GM10248 (cell line): Measurements from ENCODE around the gene C5orf63.
"Not testable (repeated sequence)": the region's sequence is repeated elsewhere in the genome, so short reads cannot be mapped to it uniquely, and the experiment has no call there.

Source experiments
- CTCF ChIA-PET: fragments of 300-600 bp; sonication (Branson Sonifier 250); formaldehyde crosslinking; extraction: SDS; loops from one replicate; lab custom pipeline; 2021; ENCODE audit warnings: antibody characterized with exemption; lab: Yijun Ruan, JAX
- POLR2A ChIA-PET: fragments of 350-650 bp; sonication (Branson Sonifier 250); formaldehyde crosslinking; extraction: SDS; loops from one replicate; lab custom pipeline; 2020; ENCODE audit warnings: antibody characterized with exemption; lab: Yijun Ruan, JAX
- DNase-seq: peaks from one replicate; pipeline ENCODE4 v3.0.0; 2012; ENCODE audit errors: extremely low spot score
- CTCF ChIP-seq: IDR thresholded peaks from 2 replicates; pipeline ENCODE4 v1.5.1; 2012; ENCODE audit warnings: mild to moderate bottlenecking, low read depth; ENCODE audit errors: extremely low read depth, missing control alignments, control extremely low read depth

C5orf63 gene

GRCh38 chr5:127024821-127025220 is 48.5 kb downstream of the C5orf63 start:
- TF ChIP-seq CTCF: no peak
- no peak for DNase-seq
- POLR2A ChIA-PET: no interaction called here
- CTCF ChIA-PET: interaction anchor here (0.7 to 5.2 kb wide), 4 partner anchors 10 to 25 kb away, joined by 3 to 32 read pairs (median 6); no protein-coding TSS in a partner anchor

GRCh38 chr5:127023552-127024191 is 49.6 kb downstream of the C5orf63 start:
- DNase-seq, POLR2A ChIA-PET: not testable (repeated sequence)
- CTCF ChIA-PET: interaction anchor here (1.2 to 1.5 kb wide), 3 partner anchors 9 to 186 kb away, joined by 3 to 7 read pairs (median 4); no protein-coding TSS in a partner anchor

DNA sequence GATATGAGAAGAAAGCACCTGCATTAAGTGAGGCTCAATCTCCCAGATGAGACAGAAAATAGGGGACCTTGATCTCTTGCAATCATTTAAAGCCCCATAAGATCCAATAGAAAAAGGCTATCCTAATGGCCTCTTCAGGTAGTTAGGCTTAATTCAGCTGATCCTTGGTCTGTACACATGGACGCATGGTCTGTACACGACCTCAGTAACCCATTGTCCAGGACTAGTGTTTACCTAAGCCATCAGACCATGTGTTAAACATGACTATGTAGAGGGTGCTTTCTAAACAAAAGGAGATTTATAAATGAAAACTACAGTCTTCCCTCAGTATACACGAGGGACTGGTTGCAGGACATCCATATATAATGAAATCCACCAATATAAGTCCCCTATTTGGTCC is 50.5 kb downstream of the C5orf63 start:
- TF ChIP-seq CTCF: no peak
- DNase-seq: no peak
- POLR2A ChIA-PET: no interaction called here
- CTCF ChIA-PET: no interaction called here

- POLR2A ChIA-PET: no interaction called here
- no peak for DNase-seq
- no peak for TF ChIP-seq CTCF
- CTCF ChIA-PET: interaction anchor here (1.2 to 1.9 kb wide), 4 partner anchors 9 to 13 kb away, joined by 3 to 7 read pairs (median 4); partner anchors contain the start of gene MARCHF3
These were observed 53.4 kb downstream of the C5orf63 start for GRCh38 chr5:127019928-127020327.

GRCh38 chr5:127016722-127017121 is 56.6 kb downstream of the C5orf63 start:
- CTCF ChIA-PET: interaction anchor here (2.3 kb wide), 1 partner anchor 12 kb away, joined by 9 read pairs; no protein-coding TSS in a partner anchor
- DNase-seq, POLR2A ChIA-PET: not testable (repeated sequence)

DNA sequence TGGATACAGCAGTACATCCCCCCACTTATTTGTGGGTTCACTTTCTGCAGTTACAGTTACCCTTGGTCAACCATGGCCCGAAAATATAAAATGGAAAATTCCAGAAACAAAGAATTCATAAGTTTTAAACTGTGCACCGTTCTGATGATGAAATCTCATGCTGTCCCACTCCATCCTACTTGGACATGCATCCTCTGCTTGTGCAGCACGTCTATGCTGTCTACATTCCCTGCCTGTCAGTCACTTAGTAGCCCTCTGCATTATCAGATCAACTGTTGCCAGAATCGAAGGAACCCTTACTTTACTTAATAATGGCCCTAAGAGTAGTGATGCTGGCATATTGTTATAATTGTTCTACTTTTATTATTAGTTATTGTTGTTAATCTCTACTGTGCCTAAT is 57.6 kb downstream of the C5orf63 start:
- CTCF ChIA-PET: interaction anchor here (1.2 to 4.0 kb wide), 4 partner anchors 8 to 66 kb away, joined by 3 to 32 read pairs (median 5); no protein-coding TSS in a partner anchor

GRCh38 chr5:127014573-127014972 is 58.7 kb downstream of the C5orf63 start:
- TF ChIP-seq CTCF: no peak
- POLR2A ChIA-PET: no interaction called here
- CTCF ChIA-PET: interaction anchor here (1.1 to 4.0 kb wide), 5 partner anchors 8 to 69 kb away, joined by 3 to 32 read pairs (median 3); no protein-coding TSS in a partner anchor
- no peak for DNase-seq

More for the DNA sequence above, 57.6 kb downstream of the C5orf63 start:
- no peak for DNase-seq
- POLR2A ChIA-PET: no interaction called here
- no peak for TF ChIP-seq CTCF
